ENCODE data around the gene CUL5.
"Not testable (repeated sequence)": the region's sequence is repeated elsewhere in the genome, so short reads cannot be mapped to it uniquely, and the experiment has no call there.

CUL5 gene

DNA sequence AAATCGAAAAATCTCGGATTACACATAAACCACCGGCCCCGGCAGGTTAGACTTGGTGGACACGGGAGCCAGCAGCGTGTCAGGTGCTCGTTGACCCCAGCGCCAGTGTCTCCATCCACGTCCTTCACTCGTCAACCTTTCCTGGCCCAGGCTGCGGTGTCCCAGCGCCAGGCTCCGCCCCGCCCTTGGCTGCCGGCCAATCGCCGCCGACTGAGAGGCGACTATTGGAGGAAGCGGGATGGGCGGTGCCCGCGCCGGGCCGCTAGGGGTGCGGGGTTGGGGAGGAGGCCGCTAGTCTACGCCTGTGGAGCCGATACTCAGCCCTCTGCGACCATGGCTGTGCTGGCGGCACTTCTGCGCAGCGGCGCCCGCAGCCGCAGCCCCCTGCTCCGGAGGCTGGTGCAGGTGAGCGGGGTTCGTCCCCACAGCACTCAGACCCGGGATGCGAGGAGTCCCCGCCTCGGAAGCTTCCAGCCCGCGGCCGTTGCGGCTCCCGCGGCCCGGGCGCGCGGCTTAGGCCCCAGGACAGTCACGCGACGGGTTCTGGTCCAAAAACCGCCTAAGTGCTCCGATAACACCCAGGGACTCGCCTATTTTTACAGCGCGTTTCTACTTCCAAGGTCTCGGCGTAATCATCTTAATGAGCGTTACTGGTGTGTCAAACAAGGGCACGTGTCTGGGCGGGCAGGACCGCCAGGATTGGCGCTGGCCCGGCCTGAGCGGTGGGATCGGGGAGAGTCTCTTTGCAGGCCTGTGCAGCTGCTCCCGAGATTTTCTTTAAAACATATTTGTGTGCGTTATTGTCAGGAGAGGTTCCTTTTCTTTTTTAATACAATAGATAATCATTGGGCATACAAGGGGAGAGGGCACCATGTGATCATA, 112.8 kb downstream of the CUL5 start, which contains the start of gene ACAT1:
TSS of gene ACAT1 (plus strand) at position 294 of the 882 bp plus-strand sequence. CDS start at position 334, 40 bp downstream.
- FAIRE-seq (peak; percentile 100), DNase-seq (ENCODE audit: insufficient read length) (peak; percentile 84)
- peak; percentile 94 for TF ChIP-seq POLR2A (IDR thresholded peaks at IDR 0.05; ENCODE audit: low read depth, low read length)
- TF ChIP-seq TAF1 (IDR thresholded peaks at IDR 0.05; ENCODE audit: borderline replicate concordance, low read depth, low read length): peak; percentile 56; the same call in 1 of the 2 replicates
- TF ChIP-seq POLR2AphosphoS5 (IDR thresholded peaks at IDR 0.05; ENCODE audit: low read depth, low read length): peak; percentile 92

DNA sequence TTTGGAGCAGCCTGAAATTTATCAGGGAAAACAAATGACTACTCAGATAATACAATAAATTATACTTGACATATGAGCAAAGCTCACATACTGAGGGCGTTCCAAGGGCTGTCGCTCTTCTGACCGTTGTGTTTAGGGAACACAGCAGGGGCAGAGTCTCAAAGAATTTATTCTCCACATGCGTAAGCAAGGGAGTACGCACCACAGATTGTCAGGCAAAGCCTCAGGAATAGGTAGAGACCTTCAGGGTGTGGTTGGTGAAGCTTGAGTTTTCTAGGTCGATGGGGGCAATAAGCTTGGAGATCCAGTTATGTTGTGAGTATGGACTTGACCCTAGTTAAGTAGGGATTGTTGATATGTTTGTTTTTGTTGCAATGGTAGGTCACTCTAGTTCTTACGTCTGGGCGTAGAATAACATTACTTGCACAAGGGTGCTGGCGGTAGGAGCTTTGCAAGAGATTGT, 113.5 kb downstream of the CUL5 start:
- FAIRE-seq (peak; percentile 9), DNase-seq (ENCODE audit: insufficient read length) (no peak)
- TF ChIP-seq TAF1 (IDR thresholded peaks at IDR 0.05; ENCODE audit: borderline replicate concordance, low read depth, low read length): no peak
- TF ChIP-seq POLR2AphosphoS5 (IDR thresholded peaks at IDR 0.05; ENCODE audit: low read depth, low read length): no peak
- no peak for TF ChIP-seq POLR2A (IDR thresholded peaks at IDR 0.05; ENCODE audit: low read depth, low read length)

DNA sequence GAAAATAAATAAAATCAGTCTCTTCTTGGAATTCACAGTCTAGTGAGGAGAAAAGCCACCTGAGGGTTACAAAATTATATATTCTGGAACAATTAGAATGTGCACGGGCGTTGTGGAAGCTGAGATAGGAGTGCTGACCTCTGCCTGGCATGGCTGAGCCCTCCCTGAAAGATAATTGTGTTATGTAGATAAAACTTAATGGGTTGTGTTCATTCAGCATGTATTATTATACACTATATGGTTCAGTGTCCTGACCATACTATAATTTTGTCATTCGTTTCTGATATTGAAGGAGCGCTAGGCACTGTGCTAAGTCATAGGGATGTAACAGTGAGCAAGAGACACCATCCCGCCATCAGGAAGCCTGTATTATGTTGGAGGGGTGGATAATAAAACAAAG, 116.4 kb downstream of the CUL5 start:
- DNase-seq (ENCODE audit: insufficient read length): no peak

DNA sequence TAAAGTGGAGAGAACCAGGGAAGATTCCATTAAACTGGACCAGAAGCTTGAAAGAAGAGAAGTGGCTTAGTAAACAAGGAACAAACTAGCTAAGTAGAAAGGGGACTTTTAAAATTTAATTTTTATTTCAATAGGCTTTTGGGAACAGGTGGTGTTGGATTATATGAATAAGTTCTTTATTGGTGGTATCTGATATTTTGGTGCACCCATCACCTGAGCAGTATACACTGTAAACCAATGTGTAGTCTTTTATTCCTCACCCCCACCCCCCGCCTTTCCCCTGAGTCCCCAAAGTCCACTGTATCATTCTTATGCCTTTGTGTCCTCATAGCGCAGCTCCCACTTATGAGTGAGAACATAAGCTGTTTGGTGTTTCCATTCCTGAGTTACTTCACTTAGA, 120.1 kb downstream of the CUL5 start:
- FAIRE-seq (no peak), DNase-seq (ENCODE audit: insufficient read length) (no peak)
- TF ChIP-seq POLR2AphosphoS5 (IDR thresholded peaks at IDR 0.05; ENCODE audit: low read depth, low read length): no peak

More for the DNA sequence above, 116.4 kb downstream of the CUL5 start:
- TF ChIP-seq POLR2AphosphoS5 (IDR thresholded peaks at IDR 0.05; ENCODE audit: low read depth, low read length) (no peak), POLR2A (IDR thresholded peaks at IDR 0.05; ENCODE audit: low read depth, low read length) (no peak), TAF1 (IDR thresholded peaks at IDR 0.05; ENCODE audit: borderline replicate concordance, low read depth, low read length) (no peak)
- no peak for FAIRE-seq

DNA sequence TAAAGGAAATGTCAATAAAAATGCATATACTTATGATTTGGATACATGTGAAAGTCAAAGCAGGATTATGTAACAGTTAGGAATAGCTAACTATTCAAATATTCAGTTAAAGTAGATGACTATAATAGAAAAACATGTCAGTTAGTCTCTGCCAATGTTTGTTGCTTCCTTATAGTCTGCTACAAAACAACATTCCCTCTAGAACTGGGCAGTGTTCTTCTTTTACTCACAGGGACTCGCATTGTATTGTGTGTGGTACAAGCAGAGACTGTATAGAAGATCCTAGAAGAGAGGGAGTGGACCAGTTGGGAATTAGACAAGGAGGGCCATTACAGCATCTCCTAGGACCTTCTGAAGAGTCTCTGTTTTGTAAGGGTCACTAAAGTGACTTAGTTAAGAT, 123.3 kb downstream of the CUL5 start:
- DNase-seq (ENCODE audit: insufficient read length): no peak
- TF ChIP-seq TAF1 (IDR thresholded peaks at IDR 0.05; ENCODE audit: borderline replicate concordance, low read depth, low read length) (no peak), POLR2A (IDR thresholded peaks at IDR 0.05; ENCODE audit: low read depth, low read length) (no peak), POLR2AphosphoS5 (IDR thresholded peaks at IDR 0.05; ENCODE audit: low read depth, low read length) (no peak)
- no peak for FAIRE-seq

DNA sequence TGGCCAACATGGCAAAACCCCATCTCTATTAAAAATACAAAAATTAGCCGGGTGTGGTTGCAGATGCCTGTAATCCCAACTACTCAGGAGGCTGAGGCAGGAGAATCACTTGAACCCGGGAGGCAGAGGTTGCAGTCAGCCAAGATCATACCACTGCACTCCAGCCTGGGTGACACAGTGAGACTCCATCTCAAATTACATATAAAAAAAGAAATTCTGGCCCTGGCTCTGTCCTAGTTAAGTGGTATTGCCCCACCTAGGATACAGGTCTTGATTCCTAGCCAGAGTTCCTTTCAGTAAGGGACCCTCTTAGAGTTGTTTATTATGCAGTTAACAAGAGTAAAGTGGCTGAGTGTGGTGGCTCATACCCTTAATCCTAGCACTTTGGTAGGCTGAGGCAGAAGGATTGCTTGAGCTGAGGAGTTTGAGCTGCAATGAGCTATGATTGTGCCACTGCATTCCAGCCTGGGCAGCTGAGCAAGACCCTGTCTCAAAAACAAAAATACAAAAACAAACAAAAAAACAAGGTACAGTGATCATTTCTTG, 124.4 kb downstream of the CUL5 start:
- DNase-seq (ENCODE audit: insufficient read length); FAIRE-seq: not testable (repeated sequence)

DNA sequence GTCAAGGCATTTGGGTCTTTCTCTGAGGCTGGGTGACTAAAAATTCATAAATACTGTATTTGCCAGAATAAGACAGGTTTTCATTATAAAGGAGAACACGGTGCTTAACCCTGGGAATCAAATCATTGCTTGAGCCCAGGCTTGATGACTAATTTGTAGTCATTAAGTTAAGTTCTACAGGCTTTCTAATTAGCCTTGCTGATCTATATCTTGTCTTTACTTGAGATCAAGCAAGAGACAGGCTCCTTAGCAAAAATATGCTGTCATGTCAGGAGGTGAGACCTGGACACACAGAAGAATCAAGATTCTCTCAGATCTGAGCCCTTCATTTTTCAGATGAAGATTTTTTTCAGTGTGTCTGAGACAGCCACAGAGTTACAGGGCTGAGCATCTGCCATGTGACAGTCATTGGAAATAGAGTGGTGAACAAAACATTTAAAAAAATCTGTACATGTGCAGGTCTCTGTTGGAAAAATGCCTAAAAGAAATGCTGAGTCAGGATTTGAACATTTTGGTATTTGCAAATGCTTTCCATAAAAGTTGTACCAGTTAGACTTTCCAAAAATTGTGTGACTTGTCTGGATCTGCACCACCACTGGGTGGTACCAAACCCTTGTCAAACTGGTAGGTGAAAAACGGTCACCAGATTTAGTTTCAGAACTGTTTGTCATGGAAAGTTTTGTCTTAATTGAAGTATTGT, 127.3 kb downstream of the CUL5 start:
- DNase-seq (ENCODE audit: insufficient read length) (no peak), FAIRE-seq (peak; percentile 94)
- TF ChIP-seq TAF1 (IDR thresholded peaks at IDR 0.05; ENCODE audit: borderline replicate concordance, low read depth, low read length) (no peak), POLR2A (IDR thresholded peaks at IDR 0.05; ENCODE audit: low read depth, low read length) (no peak), POLR2AphosphoS5 (IDR thresholded peaks at IDR 0.05; ENCODE audit: low read depth, low read length) (no peak)

GRCh38 chr11:108137212-108137611, 128.5 kb downstream of the CUL5 start:
- DNase-seq (ENCODE audit: insufficient read length) (no peak), FAIRE-seq (peak; percentile 78)
- TF ChIP-seq POLR2A (IDR thresholded peaks at IDR 0.05; ENCODE audit: low read depth, low read length): no peak
- no peak for TF ChIP-seq POLR2AphosphoS5 (IDR thresholded peaks at IDR 0.05; ENCODE audit: low read depth, low read length)
- no peak for TF ChIP-seq TAF1 (IDR thresholded peaks at IDR 0.05; ENCODE audit: borderline replicate concordance, low read depth, low read length)

DNA sequence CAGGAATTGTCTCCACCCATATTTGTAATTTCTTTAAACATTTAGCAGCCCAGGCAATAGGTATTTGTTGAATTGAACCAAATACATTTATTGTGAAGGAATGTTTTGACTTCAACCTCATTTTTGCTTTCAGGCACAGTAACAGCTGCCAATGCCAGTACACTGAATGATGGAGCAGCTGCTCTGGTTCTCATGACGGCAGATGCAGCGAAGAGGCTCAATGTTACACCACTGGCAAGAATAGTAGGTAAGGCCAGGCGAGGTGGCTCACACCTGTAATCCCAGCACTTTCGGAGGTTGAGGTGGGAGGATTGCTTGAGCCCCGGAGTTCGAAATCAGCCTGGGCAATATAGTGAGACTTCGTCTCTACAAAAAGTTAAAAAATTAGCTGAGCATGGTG, 133.6 kb downstream of the CUL5 start:
- FAIRE-seq: no peak
- TF ChIP-seq POLR2AphosphoS5 (IDR thresholded peaks at IDR 0.05; ENCODE audit: low read depth, low read length): no peak
- no peak for TF ChIP-seq TAF1 (IDR thresholded peaks at IDR 0.05; ENCODE audit: borderline replicate concordance, low read depth, low read length)
- TF ChIP-seq POLR2A (IDR thresholded peaks at IDR 0.05; ENCODE audit: low read depth, low read length): no peak
- no peak for DNase-seq (ENCODE audit: insufficient read length)

GRCh38 chr11:108144615-108145014, 135.9 kb downstream of the CUL5 start:
- no peak for DNase-seq (ENCODE audit: insufficient read length)
- TF ChIP-seq POLR2A (IDR thresholded peaks at IDR 0.05; ENCODE audit: low read depth, low read length) (no peak), POLR2AphosphoS5 (IDR thresholded peaks at IDR 0.05; ENCODE audit: low read depth, low read length) (no peak), TAF1 (IDR thresholded peaks at IDR 0.05; ENCODE audit: borderline replicate concordance, low read depth, low read length) (no peak)
- peak; percentile 24 for FAIRE-seq

GRCh38 chr11:108147150-108147549, 138.5 kb downstream of the CUL5 start:
- TF ChIP-seq POLR2AphosphoS5 (IDR thresholded peaks at IDR 0.05; ENCODE audit: low read depth, low read length) (no peak), TAF1 (IDR thresholded peaks at IDR 0.05; ENCODE audit: borderline replicate concordance, low read depth, low read length) (no peak), POLR2A (IDR thresholded peaks at IDR 0.05; ENCODE audit: low read depth, low read length) (no peak)
- FAIRE-seq (no peak), DNase-seq (ENCODE audit: insufficient read length) (no peak)
